ENCODE measurements around the gene WNT11.

DNA sequence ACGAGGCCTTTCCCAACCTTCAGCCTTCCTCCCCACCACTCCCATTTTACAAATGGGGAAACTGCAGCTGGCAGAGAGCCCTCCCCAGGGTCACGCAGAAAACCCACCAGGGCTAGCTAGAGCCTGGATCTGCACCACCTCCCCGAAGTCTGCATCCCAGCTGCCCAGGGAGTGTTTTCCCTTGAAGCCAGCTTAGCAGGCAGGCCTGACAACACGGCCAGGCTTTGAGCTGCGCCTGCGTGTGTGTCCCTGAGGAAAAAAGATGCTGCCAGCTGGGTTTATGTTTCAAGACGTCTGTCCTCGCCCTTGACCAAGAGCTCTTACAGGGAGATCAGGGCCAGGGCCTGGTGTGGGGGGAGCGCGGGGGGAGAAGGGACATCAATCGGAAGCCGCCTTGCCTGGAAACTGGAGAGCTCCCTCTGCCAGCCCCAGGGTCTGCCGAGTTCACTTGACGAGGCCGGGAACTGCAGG is 20.3 kb downstream of the WNT11 start:
- no peak for TF ChIP-seq ZNF274 (IDR thresholded peaks at IDR 0.05; ENCODE audit: low read depth, low read length)
- no peak for TF ChIP-seq SUZ12 (IDR thresholded peaks at IDR 0.05; ENCODE audit: extremely low read depth, insufficient read depth, insufficient read length)
